HL-60 (cell line): ENCODE results near the gene CLPTM1L.

ENCODE experiments used
- CTCF ChIP-seq: IDR thresholded peaks from one replicate; pipeline ENCODE4 v1.5.1; 2011; ENCODE audit warnings: low read length, control low read depth, inconsistent platforms; ENCODE audit not compliant: insufficient read depth
- POLR2AphosphoS5 ChIP-seq: IDR thresholded peaks from 2 replicates; pipeline ENCODE4 v1.6.1; 2012; ENCODE audit warnings: low read depth
- REST ChIP-seq: IDR thresholded peaks from 2 replicates; pipeline ENCODE4 v1.6.1; 2012; ENCODE audit warnings: low read depth; ENCODE audit not compliant: insufficient replicate concordance
- SPI1 ChIP-seq: IDR thresholded peaks from 2 replicates; pipeline ENCODE4 v1.6.1; 2012; ENCODE audit warnings: low read depth, mild to moderate bottlenecking, borderline replicate concordance

GRCh38 chr5:1375871-1376810 is 31.2 kb upstream of the CLPTM1L start:
- TF ChIP-seq CTCF (no peak), REST (no peak), SPI1 (no peak), POLR2AphosphoS5 (no peak)
